ENCODE results near the gene AURKB. TPM values are rescaled to one million over a fixed set of nuclear protein-coding genes. Genes with fewer than 3 reads are reported as not detected.
"Not testable (repeated sequence)": the region's sequence is repeated elsewhere in the genome, so short reads cannot be mapped to it uniquely, and the experiment has no call there.

Gene AURKB
- total RNA-seq, 2 donors from 2014 or later: 90.2 to 199 TPM

DNA sequence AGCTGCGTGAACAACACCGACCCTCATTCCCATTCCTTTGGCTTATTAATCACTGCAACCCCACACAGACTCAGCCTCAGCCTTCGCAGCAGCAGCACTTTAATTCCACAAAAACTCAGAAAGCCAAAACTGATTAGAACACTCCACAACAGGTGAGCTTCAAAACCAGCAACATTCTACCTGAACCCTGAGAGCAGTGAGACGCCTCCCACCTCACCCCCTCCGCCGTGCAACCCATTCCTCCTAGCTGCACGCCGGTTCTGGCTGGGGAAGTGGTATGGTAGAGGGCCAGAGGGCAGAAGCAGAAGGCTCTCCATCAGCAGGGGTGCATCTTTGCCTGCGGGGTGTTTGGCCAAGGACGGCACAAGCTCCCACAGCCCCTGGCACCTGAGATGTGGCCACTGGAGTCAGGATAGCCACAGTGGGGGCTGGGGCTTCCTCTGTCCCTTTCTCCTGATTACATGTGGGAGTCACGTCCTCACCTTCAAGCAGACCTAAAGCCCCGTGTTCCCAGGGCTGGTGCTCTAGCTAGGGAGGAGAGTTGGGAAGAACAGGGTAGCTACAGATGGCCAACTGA lies 22.0 kb downstream of the AURKB start:
- H3K4me3 Mint-ChIP-seq: no peak overlapping the region
- H3K27me3 Mint-ChIP-seq: no peaks in the 10 kb centered on the region
- H3K27ac Mint-ChIP-seq: no peak overlapping the region
- ATAC-seq: no peak
- DNase-seq (ENCODE audit: low spot score): no peak
- H3K4me1 Mint-ChIP-seq (ENCODE audit: low read depth in 2 of 2): peaks cover 14 to 19% of the 10 kb centered on the region in 2 donors
- no peaks in the 10 kb centered on the region for H3K36me3 Mint-ChIP-seq
- no peaks in the 10 kb centered on the region for H3K9me3 Mint-ChIP-seq

DNA sequence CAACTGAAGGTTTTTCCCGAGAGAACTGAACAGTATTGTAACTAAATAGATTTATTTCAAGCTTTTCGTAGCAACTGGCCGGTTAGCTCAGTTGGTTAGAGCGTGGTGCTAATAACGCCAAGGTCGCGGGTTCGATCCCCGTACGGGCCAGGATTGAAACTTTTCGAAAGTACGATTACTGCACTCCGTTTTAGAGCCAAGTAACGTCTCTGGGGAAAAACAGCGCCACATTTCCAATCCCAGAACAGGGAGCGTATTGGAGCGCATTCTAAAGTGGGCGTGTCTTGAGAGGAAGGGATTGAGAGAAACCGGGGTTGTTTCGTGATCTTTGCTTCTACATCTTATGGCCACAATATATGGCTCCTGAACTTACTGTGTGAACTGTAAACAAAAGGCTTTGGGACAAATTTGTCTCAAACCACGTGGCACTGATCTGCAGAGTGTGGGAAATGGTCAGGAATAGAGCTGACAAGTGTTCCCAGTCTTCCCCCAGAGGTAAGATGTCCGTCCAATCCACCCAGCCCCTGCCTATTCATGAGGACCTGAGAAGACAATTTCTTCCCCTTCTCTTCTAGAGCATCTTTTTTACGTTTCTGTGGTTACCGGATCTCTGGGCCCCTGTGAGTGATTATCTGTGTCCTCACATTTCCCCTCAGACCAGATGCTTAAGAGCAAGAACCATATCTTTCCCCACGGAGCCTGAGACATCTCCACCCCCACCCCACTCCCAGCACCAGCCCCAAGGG lies 22.7 kb downstream of the AURKB start:
- peak; percentile 63 to 72 for ATAC-seq
- Mint-ChIP-seq H3K27me3 (no peaks in the 10 kb centered on the region), H3K9me3 (no peaks in the 10 kb centered on the region), H3K4me1 (ENCODE audit: low read depth in 2 of 2) (peaks cover 14 to 19% of the 10 kb centered on the region in 2 donors), H3K4me3 (no peak overlapping the region), H3K27ac (no peak overlapping the region), H3K36me3 (no peaks in the 10 kb centered on the region)
- peak; percentile 92 for DNase-seq (ENCODE audit: low spot score)

DNA sequence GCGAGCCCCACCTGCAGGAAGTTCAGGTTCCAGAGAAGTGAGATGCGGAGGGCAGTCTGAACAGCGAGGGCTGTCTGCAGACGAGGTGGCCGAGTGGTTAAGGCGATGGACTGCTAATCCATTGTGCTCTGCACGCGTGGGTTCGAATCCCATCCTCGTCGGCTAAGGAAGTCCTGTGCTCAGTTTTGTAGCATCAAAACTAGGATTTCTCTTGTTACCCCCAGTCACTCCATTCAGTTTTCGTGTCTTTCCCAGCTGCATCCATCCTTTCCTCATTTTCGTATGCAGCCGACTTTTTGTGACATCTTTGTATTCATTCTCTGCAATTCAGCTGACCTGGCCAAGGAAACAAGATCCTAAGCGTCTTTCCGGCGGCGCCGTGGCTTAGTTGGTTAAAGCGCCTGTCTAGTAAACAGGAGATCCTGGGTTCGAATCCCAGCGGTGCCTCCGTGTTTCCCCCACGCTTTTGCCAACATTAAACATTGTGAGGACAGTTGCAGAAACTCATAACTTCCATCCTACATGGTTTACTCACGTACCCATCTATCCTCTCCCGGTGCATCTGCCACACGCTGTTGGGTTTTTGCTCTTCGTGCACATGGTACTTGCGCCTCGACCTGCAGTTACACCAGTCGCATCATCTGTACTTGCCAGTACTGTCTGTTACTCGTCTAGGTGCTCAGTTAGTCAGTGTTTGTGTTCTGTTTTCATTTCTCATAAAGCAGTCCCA lies 23.4 kb downstream of the AURKB start:
- DNase-seq (ENCODE audit: low spot score): peak; percentile 94
- H3K27me3 Mint-ChIP-seq: no peaks in the 10 kb centered on the region
- no peaks in the 10 kb centered on the region for H3K36me3 Mint-ChIP-seq
- H3K4me3 Mint-ChIP-seq: no peak overlapping the region
- peak; percentile 58 to 69 for ATAC-seq
- H3K4me1 Mint-ChIP-seq (ENCODE audit: low read depth in 2 of 2): peaks cover 14 to 19% of the 10 kb centered on the region in 2 donors
- no peaks in the 10 kb centered on the region for H3K9me3 Mint-ChIP-seq
- no peak overlapping the region for H3K27ac Mint-ChIP-seq

DNA sequence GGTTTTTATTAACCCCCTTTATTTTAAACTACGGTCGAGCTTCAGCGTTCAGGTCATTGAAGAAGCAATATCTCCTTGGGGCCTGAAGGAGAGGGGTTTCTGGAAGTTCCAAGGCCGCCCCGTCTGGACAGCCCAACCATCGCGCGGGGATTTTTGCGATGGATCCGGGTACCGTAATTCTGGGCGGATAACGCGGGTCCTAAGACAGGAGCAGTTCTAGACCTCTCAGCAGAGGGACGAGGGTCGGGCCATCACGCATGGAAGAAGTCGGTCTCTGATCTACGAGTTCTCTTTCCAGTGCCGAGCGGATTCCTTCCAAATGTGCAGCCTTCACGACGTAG lies 24.0 kb downstream of the AURKB start:
- Mint-ChIP-seq H3K27ac (no peak overlapping the region), H3K36me3 (no peaks in the 10 kb centered on the region), H3K27me3 (no peaks in the 10 kb centered on the region), H3K9me3 (no peaks in the 10 kb centered on the region), H3K4me1 (ENCODE audit: low read depth in 2 of 2) (peaks cover 14 to 19% of the 10 kb centered on the region in 2 donors), H3K4me3 (no peak overlapping the region)
- ATAC-seq (no peak), DNase-seq (ENCODE audit: low spot score) (no peak)

DNA sequence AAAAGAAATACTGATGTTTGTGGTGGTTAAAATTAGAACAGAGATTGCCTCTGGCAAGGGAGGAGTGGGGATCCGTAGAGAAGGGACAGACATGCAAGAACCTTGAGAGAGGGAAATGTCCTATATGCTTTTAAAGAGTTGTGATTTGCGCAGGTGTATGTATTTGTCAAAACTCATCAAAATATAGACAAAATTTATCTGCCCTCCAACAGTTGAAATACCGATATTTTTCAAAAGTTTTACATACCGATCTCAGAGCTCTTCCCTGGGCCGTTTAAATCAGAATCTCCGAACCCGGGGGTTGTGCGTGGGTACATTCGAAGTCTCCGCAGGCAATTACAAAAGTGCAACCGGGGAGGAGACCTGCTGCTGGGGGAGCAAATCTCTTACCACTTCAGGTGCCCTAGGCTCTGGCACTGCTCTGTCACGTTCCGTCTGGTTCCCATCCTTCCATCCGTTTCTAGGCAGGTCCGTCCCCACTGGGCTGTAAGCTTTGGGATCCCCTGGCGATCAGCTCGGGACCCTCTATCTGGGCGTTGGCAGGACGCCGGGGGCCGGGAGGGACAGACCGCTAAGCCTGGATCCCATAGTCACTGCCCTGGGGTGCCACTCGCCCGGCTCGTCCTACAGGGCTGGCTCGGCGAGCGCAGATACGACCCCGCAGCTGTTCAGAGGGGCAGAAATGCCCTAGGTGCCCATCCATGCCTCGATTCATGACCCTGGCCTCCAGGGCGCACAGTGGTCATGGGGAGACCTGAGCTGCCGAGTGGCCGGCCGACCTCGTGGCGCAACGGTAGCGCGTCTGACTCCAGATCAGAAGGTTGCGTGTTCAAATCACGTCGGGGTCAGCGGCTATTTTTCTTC lies 24.6 kb downstream of the AURKB start:
- DNase-seq (ENCODE audit: low spot score) (peak; percentile 90), ATAC-seq (peak; percentile 29 to 46)
- Mint-ChIP-seq H3K27ac (no peak overlapping the region), H3K4me3 (no peak overlapping the region), H3K27me3 (no peaks in the 10 kb centered on the region), H3K9me3 (no peaks in the 10 kb centered on the region), H3K36me3 (no peaks in the 10 kb centered on the region), H3K4me1 (ENCODE audit: low read depth in 2 of 2) (peaks cover 11 to 20% of the 10 kb centered on the region in 2 donors)

DNA sequence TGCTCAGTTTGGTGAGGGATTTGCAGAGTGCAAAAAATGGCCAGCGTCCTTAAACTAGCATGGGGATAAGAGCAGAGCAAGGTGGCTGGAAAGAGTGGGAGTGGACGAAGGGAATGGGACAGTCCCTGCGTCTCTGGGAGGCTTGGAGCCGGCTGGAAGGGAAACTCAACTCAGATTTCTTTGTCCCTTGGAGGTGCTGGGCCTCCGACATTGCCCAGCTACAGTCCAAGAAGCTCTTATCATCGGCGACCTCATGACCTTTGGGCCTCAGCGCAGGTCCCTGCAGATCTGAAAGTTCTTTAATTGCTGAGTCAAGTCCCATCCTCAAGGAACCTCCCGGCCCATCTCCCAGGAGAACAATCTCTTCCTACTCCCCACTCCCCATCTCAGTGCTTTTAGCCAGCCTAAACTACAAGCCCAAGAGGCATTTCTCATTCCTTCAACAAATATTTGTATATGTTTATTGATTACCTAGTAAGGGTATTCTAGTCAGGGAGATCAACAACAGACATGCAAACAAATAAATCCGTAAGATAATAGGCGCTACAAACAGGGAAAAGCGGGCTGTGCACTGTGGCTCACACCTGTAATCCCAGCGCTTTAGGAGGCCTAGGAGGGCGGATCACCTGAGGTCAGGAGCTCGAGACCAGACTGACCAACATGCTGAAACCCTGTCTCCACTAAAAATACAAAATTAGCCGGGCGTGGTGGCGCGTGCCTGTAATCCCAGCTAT lies 33.2 kb downstream of the AURKB start:
- ATAC-seq: no peak
- Mint-ChIP-seq H3K27me3 (no peaks in the 10 kb centered on the region), H3K27ac (peak overlapping the region; percentile 91 to 100), H3K9me3 (no peaks in the 10 kb centered on the region), H3K4me3 (peak overlapping the region; percentile 96), H3K4me1 (ENCODE audit: low read depth in 2 of 2) (peaks cover 35 to 45% of the 10 kb centered on the region in 2 donors), H3K36me3 (no peaks in the 10 kb centered on the region)
- DNase-seq (ENCODE audit: low spot score): no peak

DNA sequence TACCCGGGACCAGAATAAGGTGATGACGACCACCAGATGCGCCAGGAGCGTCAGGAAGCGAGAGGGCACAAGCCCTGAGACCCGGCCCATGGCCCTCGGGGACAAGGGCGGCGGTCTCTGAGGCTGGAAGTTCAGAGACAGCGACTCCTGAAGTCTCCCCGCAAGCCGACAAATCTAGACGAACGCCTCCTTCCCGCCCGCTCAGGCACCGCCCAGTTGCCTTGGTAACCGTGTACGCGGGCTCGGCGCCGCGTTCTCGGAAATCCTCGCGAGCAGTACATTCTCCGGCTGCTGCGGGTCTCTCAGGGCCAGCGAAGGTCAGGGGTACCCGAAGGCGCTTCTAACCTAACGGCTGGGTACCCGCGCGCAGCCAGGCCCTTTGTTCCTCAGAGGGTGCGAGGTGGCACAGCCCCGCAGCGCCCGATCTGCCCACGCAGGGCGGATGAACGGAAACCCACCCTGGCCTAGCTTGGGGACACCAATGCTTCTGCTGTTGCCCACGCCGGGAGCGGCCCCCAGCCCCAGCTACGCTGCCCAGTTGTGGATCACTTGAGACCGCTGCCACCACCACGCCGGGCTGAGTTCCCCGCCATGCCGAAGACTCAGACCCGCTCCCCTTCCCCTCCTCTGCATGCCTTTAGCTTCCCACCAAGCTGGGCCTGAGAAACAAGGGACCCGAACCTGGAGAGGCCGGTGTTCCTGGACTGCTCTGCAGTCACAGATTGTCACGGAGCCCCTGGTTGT lies 34.0 kb downstream of the AURKB start, which contains the start of gene TMEM107:
Gene TMEM107 (minus strand): TSS at position 184 of the 744 bp plus-strand sequence. CDS start 94 bp downstream, at position 90.
- Mint-ChIP-seq H3K27ac (peak within 1 kb of the TSS; percentile 91 to 100), H3K27me3 (no peaks in the 10 kb centered on the region), H3K4me1 (ENCODE audit: low read depth in 2 of 2) (peaks cover 39 to 45% of the 10 kb centered on the region in 2 donors), H3K4me3 (peak within 1 kb of the TSS; percentile 96), H3K9me3 (no peaks in the 10 kb centered on the region), H3K36me3 (no peaks in the 10 kb centered on the region)
- peak; percentile 59 to 62 for ATAC-seq
- DNase-seq (ENCODE audit: low spot score): peak; percentile 90

DNA sequence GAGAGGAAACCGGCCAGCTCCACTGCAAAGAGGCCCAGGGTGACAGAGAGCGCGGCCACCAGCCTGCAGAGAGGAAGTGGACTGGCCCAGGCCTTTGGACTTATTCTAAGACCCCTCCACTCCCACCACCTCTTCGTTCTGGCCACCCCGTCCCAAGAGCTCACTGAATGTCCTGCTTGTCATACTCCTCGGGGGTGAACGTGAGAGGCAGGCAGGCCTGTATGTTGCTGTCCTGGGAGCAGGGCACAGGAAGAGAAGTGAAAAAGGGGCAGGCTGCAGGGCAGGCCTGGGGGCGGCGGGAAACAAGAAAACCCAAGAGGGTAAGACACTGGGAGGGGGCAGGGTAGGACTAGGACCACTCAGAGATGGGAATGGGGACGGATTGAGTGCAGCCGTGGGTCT lies 34.6 kb downstream of the AURKB start:
- Mint-ChIP-seq H3K9me3 (no peaks in the 10 kb centered on the region), H3K27ac (peak overlapping the region; percentile 91 to 100), H3K4me1 (ENCODE audit: low read depth in 2 of 2) (peaks cover 40 to 41% of the 10 kb centered on the region in 2 donors), H3K36me3 (no peaks in the 10 kb centered on the region), H3K4me3 (peak overlapping the region; percentile 96), H3K27me3 (no peaks in the 10 kb centered on the region)
- DNase-seq (ENCODE audit: low spot score) (no peak), ATAC-seq (no peak)

DNA sequence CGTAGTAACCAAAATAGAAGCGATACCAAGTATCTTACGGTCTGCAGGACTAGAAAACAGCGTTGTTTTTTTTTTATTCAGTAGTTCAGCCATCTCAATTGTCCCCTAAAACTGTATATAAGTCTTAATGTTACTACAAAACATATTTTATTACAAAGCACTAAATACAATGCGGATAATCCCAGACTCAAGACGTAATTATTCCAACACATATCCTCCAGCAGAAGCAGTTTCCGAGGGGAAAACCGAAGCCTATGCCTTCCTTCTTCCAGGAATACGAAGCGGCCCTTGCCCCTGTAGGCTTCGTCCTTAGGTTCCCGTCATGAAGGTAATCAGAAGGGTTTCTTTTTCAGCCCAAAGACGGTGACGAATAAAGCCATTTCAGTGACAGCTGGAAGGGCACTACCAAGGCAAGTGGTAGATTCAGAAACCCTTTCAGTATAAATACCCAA lies 36.5 kb downstream of the AURKB start:
- Mint-ChIP-seq H3K4me3 (peak overlapping the region; percentile 80), H3K27me3 (no peaks in the 10 kb centered on the region), H3K36me3 (no peaks in the 10 kb centered on the region), H3K27ac (peak overlapping the region; percentile 97 to 100), H3K4me1 (ENCODE audit: low read depth in 2 of 2) (peaks cover 40% of the 10 kb centered on the region in 2 donors), H3K9me3 (no peaks in the 10 kb centered on the region)
- ATAC-seq (no peak), DNase-seq (ENCODE audit: low spot score) (no peak)

DNA sequence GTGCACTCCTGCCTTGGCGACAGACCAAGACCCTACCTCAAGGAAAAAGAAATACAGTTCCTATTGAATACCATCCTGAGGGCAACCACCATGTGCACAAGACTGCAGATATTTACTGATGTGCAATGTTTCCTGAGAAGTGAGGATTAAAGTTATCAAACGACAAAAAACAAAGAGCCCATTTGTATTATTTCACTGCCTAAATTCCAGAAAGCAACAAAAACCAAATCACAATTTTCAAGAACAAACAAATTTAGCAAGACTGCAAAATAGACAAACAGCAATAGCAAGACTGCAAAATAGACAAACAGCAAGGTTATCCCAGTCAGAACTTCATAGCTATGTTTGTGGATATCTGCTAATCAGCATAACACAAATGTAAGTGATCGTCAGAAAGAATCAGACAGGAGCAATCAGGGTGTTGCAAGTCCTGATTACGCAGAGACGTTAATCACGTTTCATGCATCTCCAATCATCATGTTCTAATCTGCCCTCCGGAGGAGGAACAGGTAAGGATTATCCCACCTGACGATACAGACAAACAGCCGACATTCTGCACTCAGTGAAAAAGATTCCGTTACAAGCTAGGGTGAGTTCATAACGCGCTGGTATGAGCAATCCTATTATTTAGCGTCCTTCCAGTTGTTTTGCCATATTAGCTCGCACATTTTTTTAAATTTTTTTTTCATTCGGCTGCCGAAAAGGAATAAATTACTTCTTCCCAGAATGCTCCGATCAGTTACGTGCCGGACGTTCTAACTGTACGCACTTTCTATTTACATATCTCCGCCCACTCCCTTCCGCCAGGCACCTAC lies 37.1 kb downstream of the AURKB start:
- no peaks in the 10 kb centered on the region for H3K27me3 Mint-ChIP-seq
- peak overlapping the region; percentile 80 for H3K4me3 Mint-ChIP-seq
- no peaks in the 10 kb centered on the region for H3K36me3 Mint-ChIP-seq
- ATAC-seq: peak; percentile 81 to 83
- peaks cover 40 to 43% of the 10 kb centered on the region in 2 donors for H3K4me1 Mint-ChIP-seq (ENCODE audit: low read depth in 2 of 2)
- peak; percentile 88 for DNase-seq (ENCODE audit: low spot score)
- no peaks in the 10 kb centered on the region for H3K9me3 Mint-ChIP-seq
- peak overlapping the region; percentile 97 to 100 for H3K27ac Mint-ChIP-seq

DNA sequence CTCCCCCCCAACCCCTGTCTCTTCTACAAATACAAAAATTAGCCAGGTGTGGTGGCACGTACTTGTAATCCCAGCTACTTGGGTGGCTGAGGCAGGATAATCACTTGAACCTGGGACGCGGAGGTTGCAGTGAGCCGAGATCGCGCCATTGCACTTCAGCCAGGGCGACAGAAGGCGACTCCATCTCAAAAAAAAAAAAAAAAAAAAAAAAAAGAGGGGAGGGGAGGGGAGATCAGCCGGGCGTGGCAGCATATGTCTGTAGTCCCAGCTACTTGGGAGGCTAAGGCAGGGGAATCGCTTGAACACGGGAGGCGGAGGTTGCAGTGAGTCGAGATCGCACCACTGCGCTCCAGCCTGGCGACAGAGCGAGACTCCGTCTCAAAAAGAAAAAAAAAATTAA lies 40.2 kb downstream of the AURKB start:
- DNase-seq (ENCODE audit: low spot score); H3K27me3 Mint-ChIP-seq; H3K27ac Mint-ChIP-seq; H3K4me3 Mint-ChIP-seq; ATAC-seq; H3K9me3 Mint-ChIP-seq; H3K36me3 Mint-ChIP-seq: not testable (repeated sequence)
- peaks cover 21 to 28% of the 10 kb centered on the region in 2 donors for H3K4me1 Mint-ChIP-seq (ENCODE audit: low read depth in 2 of 2)

DNA sequence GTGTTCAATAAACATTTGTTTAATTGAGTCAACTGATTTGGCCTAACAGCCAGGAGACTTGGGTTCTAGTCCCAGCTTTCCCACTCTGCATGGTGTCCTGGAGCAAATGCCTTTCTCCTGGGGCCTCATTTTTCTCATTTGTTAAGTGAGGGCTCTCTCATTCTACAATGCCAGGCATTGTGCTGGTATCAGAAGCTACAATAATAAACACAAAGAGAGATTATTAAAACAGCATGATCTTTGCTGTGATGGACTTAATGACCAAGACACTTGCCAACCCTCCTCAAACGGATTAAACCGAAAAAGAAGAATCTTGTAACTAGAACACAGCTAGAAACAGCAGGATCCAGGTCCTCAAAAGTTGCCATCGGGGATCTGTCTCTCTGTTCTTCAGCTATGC lies 42.8 kb downstream of the AURKB start:
- H3K27ac Mint-ChIP-seq: no peak overlapping the region
- H3K4me3 Mint-ChIP-seq: no peak overlapping the region
- ATAC-seq (no peak), DNase-seq (ENCODE audit: low spot score) (no peak)
- no peaks in the 10 kb centered on the region for H3K9me3 Mint-ChIP-seq
- H3K27me3 Mint-ChIP-seq: no peaks in the 10 kb centered on the region
- peaks cover 21 to 30% of the 10 kb centered on the region in 2 donors for H3K4me1 Mint-ChIP-seq (ENCODE audit: low read depth in 2 of 2)
- H3K36me3 Mint-ChIP-seq: no peaks in the 10 kb centered on the region
